ENCODE measurements around the gene PRR14. TPM values are rescaled to one million over a fixed set of nuclear protein-coding genes. Genes with fewer than 3 reads are reported as not detected.

The PRR14 gene
- total RNA-seq, result 7.2 and 18.9 TPM in 2 replicates

GRCh38 chr16:30650369-30651123 lies at the start of gene PRR14:
TSS of gene PRR14 (plus strand) at chr16:30650960. CDS start at chr16:30651646, 686 bp downstream.

GRCh38 chr16:30609926-30610839 lies 40.6 kb upstream of the PRR14 start, which contains the start of gene ZNF689:
TSS of gene ZNF689 (minus strand) at chr16:30610389. CDS start at chr16:30610041, 348 bp downstream.

GRCh38 chr16:30657866-30658730 lies 7.3 kb downstream of the PRR14 start, which contains the start of gene FBRS:
TSS of gene FBRS (plus strand) at chr16:30658431. CDS start at chr16:30659519, 1,088 bp downstream.

GRCh38 chr16:30698816-30699614 lies 48.3 kb downstream of the PRR14 start, which contains the start of gene SRCAP:
TSS of gene SRCAP (plus strand) at chr16:30699171. CDS start at chr16:30700825, 1,654 bp downstream.

Small RNA genes within 50 kb of the gene (small RNA-seq; reads per million reads assigned to genes)
- not detected for gene AC093249.1 (ENCODE audit: low replicate concordance)
- gene RNU6-1043P (ENCODE audit: low replicate concordance), result not detected
- not detected for gene RNU6-416P (ENCODE audit: low replicate concordance)

Other genes starting within 250 kb of the PRR14 start
- 7.9 and 10.2 TPM in 2 replicates for gene ZNF771, start 243.4 kb upstream of the PRR14 start, total RNA-seq
- 6.8 and 19.8 TPM in 2 replicates for gene DCTPP1, start 220.9 kb upstream of the PRR14 start, total RNA-seq
- gene SEPHS2, start 205.1 kb upstream of the PRR14 start, total RNA-seq, result 11.3 and 24.5 TPM in 2 replicates
- gene ITGAL, start 178.2 kb upstream of the PRR14 start, total RNA-seq, result not detected in 2 replicates
- 17.3 and 25.8 TPM in 2 replicates for gene ZNF768, start 124.4 kb upstream of the PRR14 start, total RNA-seq
- gene ZNF747, start 116.1 kb upstream of the PRR14 start, total RNA-seq, result 10.1 and 14.5 TPM in 2 replicates
- 7.3 and 7.4 TPM in 2 replicates for gene ZNF764, start 92.6 kb upstream of the PRR14 start, total RNA-seq
- gene ZNF688, start 79.2 kb upstream of the PRR14 start, total RNA-seq, result 10.2 and 11.8 TPM in 2 replicates
- gene ZNF785, start 65.3 kb upstream of the PRR14 start, total RNA-seq, result 10.0 and 14.7 TPM in 2 replicates
- gene ZNF689, start 40.6 kb upstream of the PRR14 start, total RNA-seq, result 8.5 and 9.7 TPM in 2 replicates
- gene FBRS, start 7.5 kb downstream of the PRR14 start, total RNA-seq, result 25.8 and 34.4 TPM in 2 replicates
- 16.2 and 30.4 TPM in 2 replicates for gene SRCAP, start 48.2 kb downstream of the PRR14 start, total RNA-seq
- 29.1 and 30.1 TPM in 2 replicates for gene PHKG2, start 97.5 kb downstream of the PRR14 start, total RNA-seq
- 2.2 and 4.9 TPM in 2 replicates for gene CFAP119, start 111.1 kb downstream of the PRR14 start, total RNA-seq
- 76.2 and 111 TPM in 2 replicates for gene RNF40, start 111.4 kb downstream of the PRR14 start, total RNA-seq
- gene ZNF629, start 136.2 kb downstream of the PRR14 start, total RNA-seq, result 16.4 and 18.6 TPM in 2 replicates
- gene BCL7C, start 243.1 kb downstream of the PRR14 start, total RNA-seq, result 14.7 and 46.8 TPM in 2 replicates
- 2.0 and 4.4 TPM in 2 replicates for gene CTF1, start 245.7 kb downstream of the PRR14 start, total RNA-seq

All from placental pericyte (primary cell).